Type B pancreatic cell (in vitro differentiated cells): ENCODE measurements around the gene ALCAM. TPM values are rescaled to one million over a fixed set of nuclear protein-coding genes. Genes with fewer than 3 reads are reported as not detected.

Experiments used
- DNase-seq: peaks from one replicate; pipeline ENCODE4 v3.0.0; 2021; ENCODE audit warnings: mixed read lengths; ENCODE audit not compliant: unreplicated experiment; ENCODE audit errors: extremely low spot score
- H3K27ac Mint-ChIP-seq: 2 replicates; pipeline ENCODE4 v1.8.0; 2021; ENCODE audit warnings: mild to moderate bottlenecking, mixed read lengths
- H3K27me3 Mint-ChIP-seq: 2 replicates; pipeline ENCODE4 v1.8.0; 2021; ENCODE audit warnings: mixed read lengths
- H3K36me3 Mint-ChIP-seq: 2 replicates; pipeline ENCODE4 v1.8.0; 2021; ENCODE audit warnings: mixed read lengths
- H3K4me1 Mint-ChIP-seq: one replicate; pipeline ENCODE4 v1.8.0; 2021; ENCODE audit warnings: mixed read lengths; ENCODE audit not compliant: unreplicated experiment
- H3K4me3 Mint-ChIP-seq: 2 replicates; pipeline ENCODE4 v1.8.0; 2021; ENCODE audit warnings: mild to moderate bottlenecking, mixed read lengths
- H3K9me3 Mint-ChIP-seq: 2 replicates; pipeline ENCODE4 v1.8.0; 2021; ENCODE audit warnings: mixed read lengths
- CTCF ChIP-seq: fragments of 200-600 bp; sonication (generic); conservative IDR thresholded peaks from 2 replicates; pipeline ENCODE4 v1.5.0; 2021; ENCODE audit warnings: antibody characterized with exemption, mild to moderate bottlenecking
- total RNA-seq: library from RNA; stranded (reverse); gene quantifications from 2 replicates; pipeline ENCODE4 v1.2.1, GENCODE V29; 2021; ENCODE audit warnings: low replicate concordance

The ALCAM gene
- total RNA-seq, 1 donor from 2014 or later = 101 TPM

DNA sequence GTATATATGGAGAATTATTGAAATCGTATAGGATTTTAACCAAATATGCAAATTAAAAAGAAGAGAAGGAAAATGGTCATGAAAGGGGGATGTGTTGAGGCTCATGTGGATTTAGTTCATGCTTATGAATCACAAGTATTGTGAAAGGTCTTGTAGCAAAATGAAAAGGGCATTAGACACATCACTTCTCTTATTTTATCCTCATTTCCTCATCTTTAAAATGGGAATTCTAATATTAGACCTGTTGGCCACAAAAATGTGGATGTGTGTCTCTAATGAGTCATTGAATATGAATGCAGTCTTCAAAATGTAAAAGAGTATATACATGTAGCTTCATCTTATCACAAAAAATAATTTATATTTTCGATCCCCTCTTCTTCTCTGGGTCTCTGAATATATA, 14.9 kb upstream of the ALCAM start:
- H3K4me3 Mint-ChIP-seq = no peak overlapping the region
- H3K9me3 Mint-ChIP-seq = no peaks in the 10 kb centered on the region
- TF ChIP-seq CTCF = no peak
- H3K36me3 Mint-ChIP-seq = no peaks in the 10 kb centered on the region
- no peak overlapping the region for H3K27ac Mint-ChIP-seq
- DNase-seq = no peak
- H3K27me3 Mint-ChIP-seq = peaks cover 34% of the 10 kb centered on the region
- H3K4me1 Mint-ChIP-seq = peaks cover 25% of the 10 kb centered on the region

DNA sequence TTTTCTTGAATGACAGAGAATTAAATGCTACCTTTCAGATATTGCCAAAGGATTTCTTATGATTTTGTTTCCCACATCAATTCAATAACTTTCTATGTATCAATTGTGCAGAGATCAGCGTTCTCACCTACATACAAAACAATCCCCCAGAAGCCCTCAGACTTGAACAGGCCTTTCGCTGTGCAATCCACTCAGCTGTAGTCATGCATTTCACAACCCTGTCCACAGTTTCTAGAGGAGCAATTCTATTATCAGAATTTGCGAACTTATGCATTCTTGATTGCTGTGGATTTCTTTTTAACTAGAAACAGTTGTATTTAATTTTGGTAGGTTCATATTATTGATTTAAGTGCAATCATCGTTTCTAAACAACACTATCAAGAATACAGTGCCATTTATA, 13.7 kb upstream of the ALCAM start:
- H3K4me1 Mint-ChIP-seq = peaks cover 25% of the 10 kb centered on the region
- no peak for TF ChIP-seq CTCF

DNA sequence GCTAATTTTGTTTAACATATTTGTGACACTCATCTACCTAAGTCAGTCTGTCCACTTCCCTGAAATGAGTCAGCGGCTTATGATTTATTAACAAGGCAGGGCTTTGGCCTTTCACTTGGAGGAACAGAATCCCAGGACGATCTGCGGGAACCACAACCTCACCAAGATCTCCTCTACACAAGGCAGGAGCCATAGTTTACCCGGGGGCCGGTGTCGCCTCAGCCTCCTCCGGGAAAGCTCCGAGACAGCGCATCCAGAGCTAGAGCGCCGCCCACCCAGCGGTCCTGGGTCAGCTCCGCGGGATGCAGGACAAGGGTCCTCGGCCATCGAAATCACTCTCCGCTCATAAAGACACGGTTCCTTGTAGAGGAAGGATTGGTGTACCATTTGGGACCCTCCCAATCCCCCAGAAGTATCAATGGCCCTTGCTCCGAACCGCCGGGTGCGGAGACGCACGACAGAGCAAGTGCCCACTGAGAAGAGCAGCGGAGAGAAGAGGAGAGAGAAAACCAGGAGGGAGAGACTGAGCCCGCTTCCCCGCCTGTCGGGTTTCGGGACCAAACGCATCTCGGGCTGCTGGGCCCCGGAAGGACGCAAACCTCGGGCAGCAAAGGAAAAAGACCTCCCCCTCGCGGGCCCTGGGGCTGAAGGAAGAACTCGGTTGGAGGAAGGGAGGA, 13.1 kb upstream of the ALCAM start:
- peak overlapping the region; percentile 86 for H3K4me3 Mint-ChIP-seq
- DNase-seq = no peak
- no peak for TF ChIP-seq CTCF
- H3K27ac Mint-ChIP-seq = peak overlapping the region; percentile 0
- H3K36me3 Mint-ChIP-seq = no peaks in the 10 kb centered on the region
- H3K27me3 Mint-ChIP-seq = peaks cover 34% of the 10 kb centered on the region
- H3K9me3 Mint-ChIP-seq = no peaks in the 10 kb centered on the region
- peaks cover 25% of the 10 kb centered on the region for H3K4me1 Mint-ChIP-seq

More for the DNA sequence above, 13.7 kb upstream of the ALCAM start:
- no peak for DNase-seq
- Mint-ChIP-seq H3K4me3 (peak overlapping the region; percentile 53), H3K9me3 (no peaks in the 10 kb centered on the region), H3K27ac (no peak overlapping the region), H3K36me3 (no peaks in the 10 kb centered on the region), H3K27me3 (peaks cover 34% of the 10 kb centered on the region)

- peaks cover 25% of the 10 kb centered on the region for H3K4me1 Mint-ChIP-seq
- no peak for TF ChIP-seq CTCF
- H3K9me3 Mint-ChIP-seq = no peaks in the 10 kb centered on the region
- no peak for DNase-seq
- peaks cover 34% of the 10 kb centered on the region for H3K27me3 Mint-ChIP-seq
- peak overlapping the region; percentile 86 for H3K4me3 Mint-ChIP-seq
- H3K27ac Mint-ChIP-seq = peak overlapping the region; percentile 0
- H3K36me3 Mint-ChIP-seq = no peaks in the 10 kb centered on the region
These were observed 12.3 kb upstream of the ALCAM start for GRCh38 chr3:105354429-105354828.

DNA sequence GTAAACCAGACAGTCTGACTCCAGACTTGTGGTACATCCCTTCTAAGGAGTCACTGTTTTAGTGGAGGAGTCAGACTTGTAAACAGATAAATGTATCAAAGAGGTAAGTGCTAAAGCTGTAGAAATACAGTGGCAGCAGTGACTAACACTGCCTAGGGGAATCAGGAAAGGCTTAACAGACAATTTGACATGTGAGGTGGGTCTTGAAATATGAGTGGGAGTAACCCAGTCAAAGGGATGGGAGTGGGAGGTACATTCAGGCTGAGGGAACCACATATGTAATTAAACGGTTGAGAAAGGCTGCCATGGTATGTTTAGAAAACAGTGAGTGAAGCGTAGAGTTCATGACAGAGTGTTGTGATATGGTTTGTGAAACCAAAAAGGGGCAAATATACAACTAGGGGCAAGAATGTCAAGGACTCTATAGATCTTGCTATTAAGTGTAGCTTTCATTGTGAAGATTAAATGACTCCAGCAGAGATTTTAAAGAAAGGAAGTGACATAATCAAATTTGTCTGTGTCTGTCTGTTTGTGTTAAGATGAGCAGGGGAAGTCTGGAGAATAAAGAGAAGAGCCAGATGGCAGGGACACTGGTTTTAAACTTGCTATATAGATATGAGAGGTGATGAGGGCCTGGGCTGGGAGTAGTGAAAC, 11.2 kb upstream of the ALCAM start:
- TF ChIP-seq CTCF = no peak
- Mint-ChIP-seq H3K27ac (peak overlapping the region; percentile 65), H3K9me3 (no peaks in the 10 kb centered on the region), H3K36me3 (no peaks in the 10 kb centered on the region), H3K4me1 (peaks cover 25% of the 10 kb centered on the region), H3K4me3 (peak overlapping the region; percentile 42), H3K27me3 (peaks cover 34% of the 10 kb centered on the region)
- no peak for DNase-seq
